ENCODE results near the gene ORAI3.

DNA sequence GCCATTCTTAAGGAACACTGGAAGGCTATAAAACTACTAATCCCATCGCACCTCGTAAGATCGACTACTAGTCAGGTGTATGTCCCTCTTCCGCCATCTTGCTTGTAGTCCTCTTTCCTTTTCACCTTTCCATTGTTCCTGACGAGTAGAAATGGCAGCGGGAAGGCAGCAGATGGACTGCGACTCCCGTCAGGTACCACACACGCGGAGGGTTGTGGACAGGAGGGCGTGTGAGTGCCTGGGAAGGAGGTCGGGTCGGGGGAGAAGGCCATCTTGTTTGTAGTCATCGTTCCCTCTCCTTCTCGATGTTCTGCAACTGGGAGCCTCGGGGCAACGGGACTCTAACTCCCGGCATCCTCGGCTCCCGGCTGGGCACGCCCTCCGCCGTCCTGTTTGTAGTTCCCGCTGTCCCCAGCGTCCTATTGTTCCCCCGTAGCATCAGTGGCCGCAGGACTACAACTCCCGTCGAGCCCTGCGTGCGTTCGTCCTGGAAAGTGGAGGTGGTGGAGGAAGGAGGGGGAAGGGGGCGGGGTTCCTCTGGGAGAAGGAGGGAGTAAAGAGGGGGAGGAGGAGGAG is 25.8 kb upstream of the ORAI3 start:
- peak; percentile 28 for TF ChIP-seq POLR2AphosphoS5 (IDR thresholded peaks at IDR 0.05; ENCODE audit: low read depth, low read length)
- TF ChIP-seq CTCF (IDR thresholded peaks at IDR 0.05): no peak
- TF ChIP-seq, protein P1, sequence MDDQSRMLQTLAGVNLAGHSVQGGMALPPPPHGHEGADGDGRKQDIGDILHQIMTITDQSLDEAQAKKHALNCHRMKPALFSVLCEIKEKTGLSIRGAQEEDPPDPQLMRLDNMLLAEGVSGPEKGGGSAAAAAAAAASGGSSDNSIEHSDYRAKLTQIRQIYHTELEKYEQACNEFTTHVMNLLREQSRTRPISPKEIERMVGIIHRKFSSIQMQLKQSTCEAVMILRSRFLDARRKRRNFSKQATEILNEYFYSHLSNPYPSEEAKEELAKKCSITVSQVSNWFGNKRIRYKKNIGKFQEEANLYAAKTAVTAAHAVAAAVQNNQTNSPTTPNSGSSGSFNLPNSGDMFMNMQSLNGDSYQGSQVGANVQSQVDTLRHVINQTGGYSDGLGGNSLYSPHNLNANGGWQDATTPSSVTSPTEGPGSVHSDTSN (IDR thresholded peaks at IDR 0.05): no peak
- TF ChIP-seq USF2 (IDR thresholded peaks at IDR 0.05; ENCODE audit: borderline replicate concordance, low read depth, low read length): no peak
- TF ChIP-seq TAF1 (IDR thresholded peaks at IDR 0.05; ENCODE audit: borderline replicate concordance, low read depth, low read length): no peak; the same call in 1 of the 2 replicates
- TF ChIP-seq JUND (IDR thresholded peaks at IDR 0.05): no peak
